H9 (cell line): ENCODE results near the gene ACOXL. TPM values are rescaled to one million over a fixed set of nuclear protein-coding genes. Genes with fewer than 3 reads are reported as not detected.

Source experiments
- DNase-seq: peaks from one replicate; pipeline ENCODE4 v3.0.0-alpha.2; 2017
- H2AFZ ChIP-seq: one replicate; pipeline ENCODE4 v1.6.1; 2013; ENCODE audit warnings: mild to moderate bottlenecking, low read length, control low read depth, moderate library complexity
- H2AK5ac ChIP-seq: 2 replicates; pipeline ENCODE4 v1.6.1; 2013; ENCODE audit warnings: low read length, control low read depth, mixed read lengths; ENCODE audit not compliant: insufficient read length
- H2BK120ac ChIP-seq: one replicate; pipeline ENCODE4 v1.6.1; 2013; ENCODE audit warnings: low read depth, mild to moderate bottlenecking, low read length, control low read depth, inconsistent platforms; ENCODE audit not compliant: poor library complexity, severe bottlenecking
- H2BK12ac ChIP-seq: 2 replicates; pipeline ENCODE4 v1.6.1; 2013; ENCODE audit warnings: low read length, control low read depth, mixed read lengths, low read depth; ENCODE audit not compliant: insufficient read length
- H2BK15ac ChIP-seq: 2 replicates; pipeline ENCODE4 v1.6.1; 2013; ENCODE audit warnings: low read depth, low read length, control low read depth
- H2BK20ac ChIP-seq: one replicate; pipeline ENCODE4 v1.6.1; 2013; ENCODE audit warnings: low read depth, mild to moderate bottlenecking, low read length, control low read depth, inconsistent platforms; ENCODE audit not compliant: poor library complexity, severe bottlenecking
- H2BK5ac ChIP-seq: 2 replicates; pipeline ENCODE4 v1.6.1; 2013; ENCODE audit warnings: low read length, control low read depth, mixed read lengths; ENCODE audit not compliant: insufficient read length
- H3K14ac ChIP-seq: 2 replicates; pipeline ENCODE4 v1.6.1; 2013; ENCODE audit warnings: low read length, control low read depth; ENCODE audit not compliant: insufficient read depth
- H3K18ac ChIP-seq: 2 replicates; pipeline ENCODE4 v1.6.1; 2013; ENCODE audit warnings: low read depth, mild to moderate bottlenecking, mixed read lengths, low read length, control low read depth; ENCODE audit not compliant: insufficient read length
- H3K23ac ChIP-seq: 2 replicates; pipeline ENCODE4 v1.6.1; 2013; ENCODE audit warnings: low read length, control low read depth, mixed read lengths, low read depth; ENCODE audit not compliant: insufficient read length
- H3K23me2 ChIP-seq: 2 replicates; pipeline ENCODE4 v1.6.1; 2013; ENCODE audit warnings: low read depth, mild to moderate bottlenecking, mixed read lengths, low read length, control low read depth; ENCODE audit not compliant: insufficient read length, poor library complexity, severe bottlenecking
- H3K27ac ChIP-seq: 2 replicates; pipeline ENCODE4 v1.5.1; 2013; ENCODE audit warnings: low read length, control low read depth, mixed read lengths, low read depth; ENCODE audit not compliant: insufficient read length
- H3K27me3 ChIP-seq: 2 replicates; pipeline ENCODE4 v1.6.1; 2013; ENCODE audit warnings: low read length, control low read depth, inconsistent platforms; ENCODE audit not compliant: insufficient read depth
- H3K4ac ChIP-seq: 2 replicates; pipeline ENCODE4 v1.6.1; 2013; ENCODE audit warnings: low read depth, mild to moderate bottlenecking, control low read depth, inconsistent platforms, low read length, moderate library complexity
- H3K4me1 ChIP-seq: 2 replicates; pipeline ENCODE4 v1.6.1; 2013; ENCODE audit warnings: low read length, control low read depth, inconsistent platforms; ENCODE audit not compliant: insufficient read depth
- H3K4me2 ChIP-seq: 2 replicates; pipeline ENCODE4 v1.6.1; 2013; ENCODE audit warnings: low read length, control low read depth, mixed read lengths; ENCODE audit not compliant: insufficient read length, insufficient read depth
- H3K56ac ChIP-seq: 2 replicates; pipeline ENCODE4 v1.6.1; 2013; ENCODE audit warnings: low read depth, mild to moderate bottlenecking, mixed read lengths, low read length, control low read depth; ENCODE audit not compliant: insufficient read length
- H3K79me1 ChIP-seq: 2 replicates; pipeline ENCODE4 v1.6.1; 2013; ENCODE audit warnings: low read depth, mild to moderate bottlenecking, moderate library complexity, low read length, control low read depth, inconsistent platforms; ENCODE audit not compliant: insufficient read depth, poor library complexity, severe bottlenecking
- H3K79me2 ChIP-seq: 2 replicates; pipeline ENCODE4 v1.6.1; 2013; ENCODE audit warnings: low read length, control low read depth, inconsistent platforms; ENCODE audit not compliant: insufficient read depth
- H3K9ac ChIP-seq: 2 replicates; pipeline ENCODE4 v1.6.1; 2013; ENCODE audit warnings: low read length, control low read depth, mixed read lengths; ENCODE audit not compliant: insufficient read length; ENCODE audit errors: extremely low read depth
- H3K9me3 ChIP-seq: one replicate; pipeline ENCODE4 v1.6.1; 2013; ENCODE audit warnings: low read depth, low read length, inconsistent platforms; ENCODE audit not compliant: control insufficient read depth
- H3T11ph ChIP-seq: one replicate; pipeline ENCODE4 v1.6.1; 2013; ENCODE audit warnings: mild to moderate bottlenecking, low read length, control low read depth, inconsistent platforms
- H4K20me1 ChIP-seq: one replicate; pipeline ENCODE4 v1.6.1; 2013; ENCODE audit not compliant: control insufficient read depth, insufficient read length, insufficient read depth
- H4K5ac ChIP-seq: 2 replicates; pipeline ENCODE4 v1.6.1; 2013; ENCODE audit warnings: low read depth, mild to moderate bottlenecking, mixed read lengths, low read length, control low read depth; ENCODE audit not compliant: insufficient read length
- H4K8ac ChIP-seq: replicated peaks from 2 replicates; pipeline ENCODE4 v1.6.1; 2013; ENCODE audit warnings: low read length, control low read depth, mixed read lengths, low read depth; ENCODE audit not compliant: insufficient read length
- H4K91ac ChIP-seq: 2 replicates; pipeline ENCODE4 v1.6.1; 2013; ENCODE audit warnings: low read depth, mild to moderate bottlenecking, moderate library complexity, mixed read lengths, low read length, control low read depth; ENCODE audit not compliant: insufficient read length
- H3K27ac Mint-ChIP-seq, 3 experiments: 2 replicates in 2 of 3; 3 replicates in 1 of 3; pipeline ENCODE4 v1.8.0; 2020 to 2021; ENCODE audit warnings: mixed read lengths in 3 of 3, mild to moderate bottlenecking in 1 of 3, moderate library complexity in 1 of 3
- H3K27me3 Mint-ChIP-seq: 2 replicates; pipeline ENCODE4 v1.8.0; 2021; ENCODE audit warnings: low read depth, mild to moderate bottlenecking, moderate library complexity, mixed read lengths
- H3K36me3 Mint-ChIP-seq, 3 experiments: 2 replicates in 2 of 3; 3 replicates in 1 of 3; pipeline ENCODE4 v1.8.0; 2020 to 2021; ENCODE audit warnings: low read depth in 3 of 3, mixed read lengths in 3 of 3; ENCODE audit not compliant: insufficient read depth in 1 of 3
- H3K4me1 Mint-ChIP-seq, 2 experiments: 2 replicates each; pipeline ENCODE4 v1.8.0; 2020; ENCODE audit warnings: mixed read lengths in 2 of 2
- H3K4me3 Mint-ChIP-seq, 2 experiments: 2 replicates in 1 of 2; 3 replicates in 1 of 2; pipeline ENCODE4 v1.8.0; 2020 to 2021; ENCODE audit warnings: mild to moderate bottlenecking in 2 of 2, mixed read lengths in 2 of 2, moderate library complexity in 1 of 2
- H3K9me3 Mint-ChIP-seq, 2 experiments: 2 replicates in 1 of 2; 3 replicates in 1 of 2; pipeline ENCODE4 v1.8.0; 2020; ENCODE audit warnings: mild to moderate bottlenecking in 2 of 2, mixed read lengths in 2 of 2, moderate library complexity in 1 of 2
- WGBS: extraction: QIAGEN DNeasy Blood & Tissue Kit; methylation state at CpG from one replicate; pipeline ENCODE4 v1.1.7; 2013; ENCODE audit warnings: missing lambda C conversion rate, low lambda C conversion rate, mixed read lengths; ENCODE audit not compliant: insufficient read length; ENCODE audit errors: extremely low coverage; 5-methylcytosine and 5-hydroxymethylcytosine counted together
- total RNA-seq: library from RNA; stranded (reverse); gene quantifications from 2 replicates; pipeline ENCODE4 v1.2.1, GENCODE V29; 2021
- TF ChIP-seq, protein P1 (sequence below): fragments of 200-600 bp; sonication (generic); conservative IDR thresholded peaks from 3 replicates; pipeline ENCODE4 v1.8.0; 2021; ENCODE audit warnings: antibody characterized with exemption, mild to moderate bottlenecking

Gene ACOXL
- total RNA-seq, 1 experiment from 2014 or later, result 37.6 TPM

DNA sequence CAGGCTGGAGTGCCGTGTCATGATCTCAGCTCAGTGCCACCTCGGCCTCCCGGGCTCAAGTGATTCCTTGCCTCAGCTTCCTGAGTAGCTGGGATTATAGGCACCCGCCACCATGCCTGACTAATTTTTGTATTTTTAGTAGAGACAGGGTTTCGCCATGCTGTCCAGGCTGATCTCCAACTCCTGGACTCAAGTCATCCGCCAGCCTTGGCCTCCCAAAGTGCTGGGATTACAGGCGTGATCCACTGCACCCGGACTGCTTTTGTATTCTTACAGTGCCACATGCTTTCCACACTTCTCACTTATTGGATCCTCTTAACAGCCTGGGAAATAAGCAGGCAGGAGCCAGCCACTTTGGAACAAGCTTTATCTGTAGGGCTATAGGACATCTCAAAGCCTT lies 363.1 kb downstream of the ACOXL start:
- Histone ChIP-seq H3K9ac (no peak overlapping the region), H2BK12ac (no peak overlapping the region), H3K23ac (no peak overlapping the region), H3K56ac (no peak overlapping the region), H2BK15ac (no peak overlapping the region), H3K4ac (no peak overlapping the region), H3K14ac (no peak overlapping the region), H3K4me1 (no peaks in the 10 kb centered on the region), H2BK120ac (no peak overlapping the region), H2AFZ (no peak overlapping the region), H3K18ac (no peak overlapping the region), H4K20me1 (no peaks in the 10 kb centered on the region), H2BK20ac (no peak overlapping the region), H4K8ac (no peak overlapping the region), H3K23me2 (no peaks in the 10 kb centered on the region), H3K4me2 (no peak overlapping the region), H3K27me3 (no peaks in the 10 kb centered on the region), H4K5ac (no peak overlapping the region), H2BK5ac (no peak overlapping the region), H3K27ac (no peak overlapping the region), H3T11ph (no peak overlapping the region), H3K79me2 (no peaks in the 10 kb centered on the region), H3K79me1 (no peaks in the 10 kb centered on the region), H2AK5ac (no peak overlapping the region), H3K9me3 (no peaks in the 10 kb centered on the region), H4K91ac (no peak overlapping the region)
- TF ChIP-seq, protein P1, sequence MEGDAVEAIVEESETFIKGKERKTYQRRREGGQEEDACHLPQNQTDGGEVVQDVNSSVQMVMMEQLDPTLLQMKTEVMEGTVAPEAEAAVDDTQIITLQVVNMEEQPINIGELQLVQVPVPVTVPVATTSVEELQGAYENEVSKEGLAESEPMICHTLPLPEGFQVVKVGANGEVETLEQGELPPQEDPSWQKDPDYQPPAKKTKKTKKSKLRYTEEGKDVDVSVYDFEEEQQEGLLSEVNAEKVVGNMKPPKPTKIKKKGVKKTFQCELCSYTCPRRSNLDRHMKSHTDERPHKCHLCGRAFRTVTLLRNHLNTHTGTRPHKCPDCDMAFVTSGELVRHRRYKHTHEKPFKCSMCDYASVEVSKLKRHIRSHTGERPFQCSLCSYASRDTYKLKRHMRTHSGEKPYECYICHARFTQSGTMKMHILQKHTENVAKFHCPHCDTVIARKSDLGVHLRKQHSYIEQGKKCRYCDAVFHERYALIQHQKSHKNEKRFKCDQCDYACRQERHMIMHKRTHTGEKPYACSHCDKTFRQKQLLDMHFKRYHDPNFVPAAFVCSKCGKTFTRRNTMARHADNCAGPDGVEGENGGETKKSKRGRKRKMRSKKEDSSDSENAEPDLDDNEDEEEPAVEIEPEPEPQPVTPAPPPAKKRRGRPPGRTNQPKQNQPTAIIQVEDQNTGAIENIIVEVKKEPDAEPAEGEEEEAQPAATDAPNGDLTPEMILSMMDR, result no peak
- no peak for DNase-seq
- H3K36me3 Mint-ChIP-seq, result peaks cover 0 to 3% (median 0%) of the 10 kb centered on the region in 3 experiments; a peak in 1 of 7 replicates
- peaks cover 4% of the 10 kb centered on the region in 2 experiments; a peak in 3 of 4 replicates for H3K4me1 Mint-ChIP-seq
- H3K27ac Mint-ChIP-seq, result no peak overlapping the region
- no peaks in the 10 kb centered on the region for H3K27me3 Mint-ChIP-seq
- no CpG with 5 or more reads among the region's 8 CpGs for WGBS
- no peaks in the 10 kb centered on the region for H3K9me3 Mint-ChIP-seq
- no peak overlapping the region for H3K4me3 Mint-ChIP-seq
